Calu3 (cell line): ENCODE results near the gene SMAD7. TPM values are rescaled to one million over a fixed set of nuclear protein-coding genes. Genes with fewer than 3 reads are reported as not detected.

Source experiments
- BruUV-seq: library from RNA; stranded (reverse); fragments of 400-500 nt; replicated peaks from 2 replicates; lab custom pipeline; 2021; lab: Mats Ljungman, UMichigan
- CTCF ChIA-PET: fragments of 300-600 bp; sonication (Branson Sonifier 250); formaldehyde crosslinking; loops from one replicate; lab custom pipeline; 2022; ENCODE audit warnings: antibody characterized with exemption; lab: Charles Lee
- DNase-seq: peaks from one replicate; pipeline ENCODE4 v3.0.0; 2022
- H3K27ac Mint-ChIP-seq: one replicate; pipeline ENCODE4 v1.8.0; 2022; ENCODE audit warnings: mixed read lengths; ENCODE audit not compliant: unreplicated experiment
- H3K27me3 Mint-ChIP-seq: one replicate; pipeline ENCODE4 v1.8.0; 2022; ENCODE audit warnings: mixed read lengths; ENCODE audit not compliant: unreplicated experiment
- H3K36me3 Mint-ChIP-seq: one replicate; pipeline ENCODE4 v1.8.0; 2022; ENCODE audit warnings: mild to moderate bottlenecking, moderate library complexity, mixed read lengths; ENCODE audit not compliant: insufficient read depth, unreplicated experiment
- H3K4me1 Mint-ChIP-seq: one replicate; pipeline ENCODE4 v1.8.0; 2022; ENCODE audit warnings: mild to moderate bottlenecking, low read depth, mixed read lengths; ENCODE audit not compliant: unreplicated experiment
- H3K4me3 Mint-ChIP-seq: one replicate; pipeline ENCODE4 v1.8.0; 2022; ENCODE audit warnings: mild to moderate bottlenecking, low read depth, moderate library complexity, mixed read lengths; ENCODE audit not compliant: unreplicated experiment
- H3K9me3 Mint-ChIP-seq: one replicate; pipeline ENCODE4 v1.8.0; 2022; ENCODE audit warnings: low read depth, mixed read lengths; ENCODE audit not compliant: unreplicated experiment
- intact Hi-C: fragments of 100-400 bp; cut with micrococcal nuclease; formaldehyde crosslinking; loops from one replicate; pipeline ENCODE4 v1.10.0; 2022; ENCODE audit not compliant: unreplicated experiment
- total RNA-seq: library from RNA; stranded (reverse); gene quantifications from 2 replicates; pipeline ENCODE4 v1.2.3, GENCODE V29; 2022
- TF ChIP-seq, protein P1 (sequence below): fragments of 200-600 bp; IDR thresholded peaks from one replicate; pipeline ENCODE4 v1.8.0; 2022; ENCODE audit warnings: antibody characterized with exemption; ENCODE audit not compliant: unreplicated experiment

SMAD7 gene
- total RNA-seq, 1 experiment from 2014 or later: 13.7 TPM

DNA sequence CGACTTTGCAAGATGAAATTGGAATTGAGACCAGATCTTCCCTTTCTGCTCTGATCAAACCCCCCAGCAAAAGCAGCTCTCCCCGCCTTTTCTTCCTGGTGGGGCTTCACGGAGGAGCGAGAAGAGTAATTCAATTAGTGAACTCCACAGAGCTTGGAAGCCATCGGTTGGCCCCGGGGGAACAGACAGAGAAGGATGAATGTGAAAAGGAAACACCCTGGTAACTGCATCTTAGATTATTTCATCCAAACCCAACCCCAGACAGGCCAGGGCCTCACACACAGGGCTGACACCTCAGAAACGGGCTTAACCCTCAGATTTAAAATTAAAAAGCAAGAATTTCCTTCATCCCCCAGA lies 18.3 kb downstream of the SMAD7 start:
- DNase-seq: no peak
- Mint-ChIP-seq H3K36me3 (peaks cover 53% of the 10 kb centered on the region), H3K4me1 (peaks cover 98% of the 10 kb centered on the region), H3K9me3 (no peaks in the 10 kb centered on the region), H3K4me3 (peak overlapping the region; percentile 31), H3K27ac (peak overlapping the region; percentile 60), H3K27me3 (no peaks in the 10 kb centered on the region)
- TF ChIP-seq, protein P1, sequence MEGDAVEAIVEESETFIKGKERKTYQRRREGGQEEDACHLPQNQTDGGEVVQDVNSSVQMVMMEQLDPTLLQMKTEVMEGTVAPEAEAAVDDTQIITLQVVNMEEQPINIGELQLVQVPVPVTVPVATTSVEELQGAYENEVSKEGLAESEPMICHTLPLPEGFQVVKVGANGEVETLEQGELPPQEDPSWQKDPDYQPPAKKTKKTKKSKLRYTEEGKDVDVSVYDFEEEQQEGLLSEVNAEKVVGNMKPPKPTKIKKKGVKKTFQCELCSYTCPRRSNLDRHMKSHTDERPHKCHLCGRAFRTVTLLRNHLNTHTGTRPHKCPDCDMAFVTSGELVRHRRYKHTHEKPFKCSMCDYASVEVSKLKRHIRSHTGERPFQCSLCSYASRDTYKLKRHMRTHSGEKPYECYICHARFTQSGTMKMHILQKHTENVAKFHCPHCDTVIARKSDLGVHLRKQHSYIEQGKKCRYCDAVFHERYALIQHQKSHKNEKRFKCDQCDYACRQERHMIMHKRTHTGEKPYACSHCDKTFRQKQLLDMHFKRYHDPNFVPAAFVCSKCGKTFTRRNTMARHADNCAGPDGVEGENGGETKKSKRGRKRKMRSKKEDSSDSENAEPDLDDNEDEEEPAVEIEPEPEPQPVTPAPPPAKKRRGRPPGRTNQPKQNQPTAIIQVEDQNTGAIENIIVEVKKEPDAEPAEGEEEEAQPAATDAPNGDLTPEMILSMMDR: no peak
- BruUV-seq: no TSS peak
- CTCF ChIA-PET: no interaction called here
- intact Hi-C loops: no loop called here

DNA sequence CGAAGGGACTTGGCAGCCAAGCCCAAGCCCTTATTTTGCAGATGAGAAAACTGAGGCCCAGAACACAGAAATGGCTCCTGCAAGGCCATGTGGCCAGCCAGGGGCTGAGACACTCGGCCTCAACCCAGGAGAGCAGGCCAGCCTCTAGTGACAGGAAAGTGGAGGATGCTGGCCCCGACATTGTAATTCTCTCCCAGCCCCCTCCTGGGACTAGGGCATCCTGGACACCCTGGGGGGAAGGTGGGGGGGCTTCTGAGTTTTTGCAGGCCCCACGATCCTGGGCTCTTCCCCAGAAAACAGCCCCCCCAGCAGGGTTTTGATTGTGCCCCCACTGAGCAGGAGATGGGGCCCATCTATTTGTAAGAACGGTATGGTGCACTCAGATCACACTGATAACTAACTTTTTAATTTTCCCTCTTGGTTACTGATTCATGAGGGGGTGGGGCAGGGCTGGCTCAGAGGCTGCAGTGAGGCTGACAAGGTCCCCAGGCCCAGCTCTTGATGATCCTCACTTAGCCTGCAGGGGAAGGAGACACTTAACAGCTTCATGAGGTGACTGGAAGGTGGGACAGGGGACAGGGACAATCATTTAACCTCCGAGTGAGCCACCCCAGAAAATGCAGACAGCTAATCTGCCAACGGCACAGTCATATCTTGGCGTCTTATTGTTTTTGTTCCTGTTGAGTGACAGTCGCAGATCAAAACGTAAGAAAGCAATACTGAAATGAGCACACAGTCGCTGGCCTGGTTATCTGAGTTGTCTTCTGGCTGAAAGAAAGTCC lies 18.9 kb downstream of the SMAD7 start:
- DNase-seq: peak; percentile 42
- Mint-ChIP-seq H3K4me1 (peaks cover 98% of the 10 kb centered on the region), H3K27me3 (no peaks in the 10 kb centered on the region), H3K27ac (peak overlapping the region; percentile 60), H3K36me3 (peaks cover 47% of the 10 kb centered on the region), H3K9me3 (no peaks in the 10 kb centered on the region), H3K4me3 (peak overlapping the region; percentile 31)
- no TSS peak for BruUV-seq
- intact Hi-C loops: no loop called here
- CTCF ChIA-PET: no interaction called here
- TF ChIP-seq, protein P1: no peak

DNA sequence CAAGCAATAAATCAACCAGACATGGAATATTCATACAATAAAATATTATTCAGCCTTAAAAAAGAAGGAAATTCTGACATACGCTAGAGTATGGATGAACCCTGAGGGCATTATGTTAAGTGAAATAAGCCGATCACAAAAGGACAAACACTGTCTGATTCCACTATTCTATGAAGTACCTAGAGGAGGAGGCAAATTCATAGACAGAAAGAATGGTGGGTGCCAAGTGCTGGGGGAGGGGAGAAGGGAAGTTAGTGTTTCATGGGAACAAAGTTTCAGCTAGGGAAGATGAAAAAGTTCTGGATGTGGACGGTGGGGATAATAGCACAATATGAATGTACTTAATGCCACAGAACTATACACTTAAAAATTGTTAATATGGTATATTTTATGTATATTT lies 19.8 kb downstream of the SMAD7 start:
- no peak for DNase-seq
- Mint-ChIP-seq H3K27me3 (no peaks in the 10 kb centered on the region), H3K27ac (peak overlapping the region; percentile 85), H3K9me3 (no peaks in the 10 kb centered on the region), H3K4me3 (peak overlapping the region; percentile 65), H3K4me1 (peaks cover 91% of the 10 kb centered on the region), H3K36me3 (peaks cover 42% of the 10 kb centered on the region)
- BruUV-seq: no TSS peak
- CTCF ChIA-PET: no interaction called here
- TF ChIP-seq, protein P1: no peak
- intact Hi-C loops: no loop called here

DNA sequence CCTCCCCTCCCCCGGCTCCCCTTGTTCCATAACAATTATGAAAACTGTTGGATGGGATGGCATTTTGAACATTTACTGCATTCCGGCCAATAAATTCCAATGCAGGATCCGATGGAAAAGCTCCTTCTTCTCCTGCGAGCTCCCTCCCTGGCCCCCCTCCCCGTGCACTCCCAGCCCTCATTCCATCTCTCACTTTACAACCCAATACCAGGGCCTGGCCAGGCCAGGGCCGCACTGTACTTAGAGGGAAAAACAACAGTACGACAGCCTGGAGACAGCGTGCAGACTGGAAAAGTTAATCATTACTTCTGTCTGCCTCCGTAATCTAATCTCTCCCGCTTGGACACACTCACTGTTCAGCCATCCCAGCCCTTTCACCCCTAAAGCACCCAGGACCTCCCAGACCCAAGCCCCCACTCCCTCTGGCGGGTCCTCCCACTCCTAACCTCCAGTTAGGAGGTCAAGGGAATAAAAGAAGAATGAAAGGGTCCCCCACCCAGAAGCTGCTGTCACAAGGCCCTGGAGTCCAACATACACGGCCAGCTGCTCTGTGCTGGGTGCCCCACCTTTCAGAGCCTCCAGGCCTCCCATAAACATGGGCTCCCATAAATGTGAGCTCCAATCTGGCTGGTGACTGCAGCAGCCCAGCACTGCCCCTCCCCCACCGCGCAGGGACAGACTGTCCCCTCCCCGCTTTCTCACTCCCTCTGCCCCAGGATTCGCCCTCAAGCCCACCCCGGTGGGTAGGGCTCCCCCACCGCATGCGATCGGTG lies 20.6 kb downstream of the SMAD7 start:
- DNase-seq: peak; percentile 59
- Mint-ChIP-seq H3K4me1 (peaks cover 85% of the 10 kb centered on the region), H3K27me3 (no peaks in the 10 kb centered on the region), H3K36me3 (peaks cover 38% of the 10 kb centered on the region), H3K9me3 (no peaks in the 10 kb centered on the region), H3K27ac (peak overlapping the region; percentile 85), H3K4me3 (peak overlapping the region; percentile 65)
- TF ChIP-seq, protein P1: no peak
- intact Hi-C loops: no loop called here
- CTCF ChIA-PET: interaction anchor here (0.6 to 0.7 kb wide), 2 partner anchors 134 to 220 kb away, joined by 3 to 5 read pairs; no protein-coding TSS in a partner anchor
- BruUV-seq: no TSS peak
